Measurements from ENCODE around the gene ZNF772.

ZNF772 gene

DNA sequence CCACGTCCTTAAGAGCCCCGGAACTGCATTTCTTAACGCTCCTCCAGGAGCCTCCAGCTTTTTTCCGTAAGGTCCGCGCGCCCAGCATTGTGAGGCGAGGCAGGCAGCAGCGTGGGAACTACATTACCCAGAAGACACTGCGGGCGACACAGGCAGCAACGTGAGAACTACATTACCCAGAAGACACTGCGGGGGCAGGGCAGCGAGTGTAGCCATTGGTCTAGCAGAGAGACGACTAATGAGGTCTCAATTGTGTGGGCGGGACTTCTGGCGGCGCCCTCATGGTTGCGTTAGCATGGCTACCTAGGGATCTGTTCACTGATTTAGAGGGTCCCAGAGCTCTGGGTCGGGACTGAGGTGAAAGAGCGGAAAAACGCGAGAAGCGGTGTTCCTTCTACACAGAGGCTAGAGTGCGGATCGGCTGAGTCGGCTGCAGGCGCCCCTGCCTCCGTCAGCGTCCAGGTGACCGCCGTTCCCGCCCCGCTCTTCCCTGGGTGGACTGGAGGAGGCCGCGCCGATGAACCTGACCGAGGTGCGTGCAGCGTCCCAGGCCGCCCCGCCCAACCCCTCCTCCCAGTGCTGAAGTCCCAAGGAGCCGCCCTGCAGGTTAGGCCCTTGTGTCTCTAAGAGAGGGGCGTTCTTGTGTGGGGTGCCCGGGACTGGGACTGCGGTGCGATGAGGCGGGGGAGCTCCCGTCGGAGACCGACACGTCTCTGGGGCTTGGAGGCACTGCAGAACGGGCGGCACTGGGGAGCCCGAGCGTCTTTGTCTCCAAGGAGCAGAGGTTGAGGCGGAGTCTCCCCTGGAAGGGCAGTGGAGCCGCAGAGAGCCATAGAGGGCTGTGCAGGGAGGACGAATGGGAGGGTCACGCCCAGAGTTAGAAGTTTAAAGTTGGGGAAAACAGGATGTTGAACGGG is 42.0 kb downstream of the ZNF772 start, which contains the start of gene ZNF749:
TSS of gene ZNF749 (plus strand) at position 264 of the 917 bp plus-strand sequence. CDS start at position 518, 254 bp downstream.
- peak; percentile 99 for DNase-seq (ENCODE audit: low read depth)

DNA sequence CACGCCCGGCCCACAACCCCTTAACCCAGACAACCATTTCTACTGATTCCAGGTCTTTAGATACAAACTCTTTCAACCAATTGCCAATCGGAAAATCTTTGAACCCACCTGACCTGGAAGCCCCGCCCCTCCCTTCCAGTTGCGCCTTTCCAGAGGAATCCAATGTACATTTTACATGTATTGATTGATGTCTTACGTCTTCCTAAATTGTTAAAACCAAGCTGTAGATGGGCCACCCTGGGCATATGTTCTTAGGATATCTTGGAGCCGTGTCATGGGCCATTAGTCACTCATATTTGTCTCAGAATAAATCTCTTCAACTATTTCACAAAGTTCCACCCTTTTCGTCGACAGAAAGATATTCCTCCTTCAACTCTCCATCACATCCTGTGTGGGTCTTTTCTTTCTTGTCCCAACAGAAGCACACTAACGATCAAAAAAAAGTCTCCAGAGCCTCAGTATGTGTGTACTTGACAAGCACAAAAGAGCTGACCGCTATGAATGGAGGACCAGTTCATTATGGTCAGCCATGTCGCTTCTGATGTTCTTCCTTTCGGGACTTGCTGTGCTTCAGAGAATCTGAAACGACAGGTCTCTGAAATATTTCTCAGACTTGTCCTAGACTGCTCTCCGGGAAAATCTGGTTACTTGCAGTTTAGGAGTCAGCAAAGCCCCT is 42.8 kb downstream of the ZNF772 start:
- no peak for DNase-seq (ENCODE audit: low read depth)

DNA sequence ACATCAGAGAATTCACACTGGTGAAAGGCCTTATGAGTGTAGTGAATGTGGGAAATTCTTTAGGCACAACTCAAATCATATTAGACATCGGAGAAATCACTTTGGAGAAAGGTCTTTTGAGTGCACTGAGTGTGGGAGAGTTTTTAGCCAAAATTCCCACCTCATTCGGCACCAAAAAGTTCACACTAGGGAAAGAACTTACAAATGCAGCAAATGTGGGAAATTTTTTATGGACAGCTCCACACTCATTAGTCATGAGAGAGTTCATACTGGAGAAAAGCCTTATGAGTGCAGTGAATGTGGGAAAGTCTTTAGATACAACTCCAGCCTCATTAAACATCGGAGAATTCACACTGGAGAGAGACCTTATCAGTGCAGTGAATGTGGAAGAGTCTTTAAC is 56.3 kb downstream of the ZNF772 start:
- no peak for DNase-seq (ENCODE audit: low read depth)

DNA sequence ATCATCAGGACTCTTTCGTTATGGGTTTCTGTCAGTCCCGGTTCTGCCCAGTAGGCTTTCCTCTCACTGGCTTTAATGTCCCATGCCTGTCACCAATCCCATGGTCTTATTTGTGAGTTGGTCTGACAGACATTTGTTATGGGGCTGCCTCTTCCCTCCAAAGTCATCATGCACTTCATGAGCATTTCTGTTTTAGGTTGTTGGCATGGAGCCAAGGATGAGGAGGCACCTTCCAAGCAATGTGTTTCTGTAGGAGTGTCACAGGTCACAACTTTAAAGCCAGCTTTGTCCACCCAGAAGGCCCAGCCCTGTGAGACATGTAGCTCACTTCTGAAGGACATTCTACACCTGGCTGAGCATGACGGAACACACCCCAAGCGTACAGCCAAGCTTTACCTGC is 57.9 kb downstream of the ZNF772 start:
- DNase-seq (ENCODE audit: low read depth), result no peak

All from CMK (cell line).